CD4-positive, alpha-beta T cell treated with Interferon alpha-2 for 1 hour (primary cell): ENCODE measurements around the gene MMP3.

Source experiments
- DNase-seq, 2 donors: peaks; one replicate each; pipeline ENCODE4 v3.0.0-alpha.2; 2020 to 2022

MMP3 gene

GRCh38 chr11:102831489-102832440 lies 11.6 kb downstream of the MMP3 start:
- no peak for DNase-seq

- DNase-seq = no peak
Observed at GRCh38 chr11:102831128-102831488, 12.3 kb downstream of the MMP3 start.

- no peak for DNase-seq
Observed at GRCh38 chr11:102830001-102830727, 13.2 kb downstream of the MMP3 start.

GRCh38 chr11:102829316-102830000 lies 14.0 kb downstream of the MMP3 start:
- no peak for DNase-seq

- no peak for DNase-seq
Observed at GRCh38 chr11:102824556-102824955, 18.9 kb downstream of the MMP3 start.

GRCh38 chr11:102819491-102819890 lies 23.9 kb downstream of the MMP3 start:
- no peak for DNase-seq

GRCh38 chr11:102813484-102813883 lies 29.9 kb downstream of the MMP3 start:
- no peak for DNase-seq

GRCh38 chr11:102812188-102812587 lies 31.2 kb downstream of the MMP3 start:
- no peak for DNase-seq

GRCh38 chr11:102810950-102811660 lies 32.3 kb downstream of the MMP3 start:
- no peak for DNase-seq

GRCh38 chr11:102809971-102810370 lies 33.4 kb downstream of the MMP3 start:
- no peak for DNase-seq

GRCh38 chr11:102807921-102808320 lies 35.5 kb downstream of the MMP3 start:
- no peak for DNase-seq

- no peak for DNase-seq
Observed at GRCh38 chr11:102806296-102806695, 37.1 kb downstream of the MMP3 start.

- no peak for DNase-seq
Observed at GRCh38 chr11:102802341-102802740, 41.1 kb downstream of the MMP3 start.

- no peak for DNase-seq
Observed at GRCh38 chr11:102800767-102801166, 42.6 kb downstream of the MMP3 start.

- no peak for DNase-seq
Observed at GRCh38 chr11:102799681-102800340, 43.6 kb downstream of the MMP3 start.

GRCh38 chr11:102798012-102798746 lies 45.2 kb downstream of the MMP3 start, which contains the start of gene MMP1:
Gene MMP1, minus strand, starts transcription at chr11:102798160. Its CDS starts 68 bp downstream, at chr11:102798092.
- no peak for DNase-seq

GRCh38 chr11:102794382-102794781 lies 49.0 kb downstream of the MMP3 start:
- no peak for DNase-seq

- DNase-seq = no peak
Observed at GRCh38 chr11:102793677-102794290, 49.6 kb downstream of the MMP3 start.

GRCh38 chr11:102792604-102793003 lies 50.8 kb downstream of the MMP3 start:
- no peak for DNase-seq

GRCh38 chr11:102791271-102792036 lies 52.0 kb downstream of the MMP3 start:
- DNase-seq = no peak
